Liver (tissue), 9 donors: ENCODE results near the gene ACVR1C. TPM values are rescaled to one million over a fixed set of nuclear protein-coding genes. Genes with fewer than 3 reads are reported as not detected.

ENCODE experiments used
- DNase-seq: peaks from one replicate; pipeline ENCODE4 v3.0.0-alpha.2; 2017; ENCODE audit warnings: low spot score
- H3K27ac ChIP-seq, 2 donors: one replicate each; pipeline ENCODE4 v1.7.0; 2013; ENCODE audit warnings: inconsistent platforms in 2 of 2, low read length in 2 of 2, control low read depth in 1 of 2, low read depth in 1 of 2, mild to moderate bottlenecking in 1 of 2
- H3K27me3 ChIP-seq, 4 donors: one replicate each; pipeline versions ENCODE4 v1.6.1 to v1.7.0; 2013; ENCODE audit warnings: low read length in 3 of 4, inconsistent platforms in 1 of 4, mild to moderate bottlenecking in 1 of 4, moderate library complexity in 1 of 4; ENCODE audit not compliant: control insufficient read depth in 4 of 4, insufficient read depth in 4 of 4
- H3K36me3 ChIP-seq, 4 donors: one replicate each; pipeline versions ENCODE4 v1.6.1 to v1.7.0; 2013; ENCODE audit warnings: low read length in 3 of 4, mild to moderate bottlenecking in 3 of 4, low read depth in 1 of 4, moderate library complexity in 1 of 4; ENCODE audit not compliant: control insufficient read depth in 4 of 4, insufficient read depth in 3 of 4
- H3K4me1 ChIP-seq, 4 donors: one replicate each; pipeline versions ENCODE4 v1.6.1 to v1.7.0; 2013; ENCODE audit warnings: low read length in 3 of 4, mild to moderate bottlenecking in 3 of 4, moderate library complexity in 1 of 4; ENCODE audit not compliant: control insufficient read depth in 4 of 4, insufficient read depth in 4 of 4
- H3K4me3 ChIP-seq, 3 donors: one replicate each; pipeline versions ENCODE4 v1.6.1 to v1.7.0; 2013; ENCODE audit warnings: low read length in 3 of 3, control low read depth in 1 of 3, low read depth in 1 of 3, mild to moderate bottlenecking in 1 of 3
- H3K9ac ChIP-seq, 2 donors: one replicate each; pipeline ENCODE4 v1.7.0; 2013; ENCODE audit warnings: low read length in 2 of 2, mild to moderate bottlenecking in 2 of 2, moderate library complexity in 2 of 2, control low read depth in 1 of 2, low read depth in 1 of 2
- H3K9me3 ChIP-seq, 4 donors: one replicate each; pipeline versions ENCODE4 v1.6.1 to v1.7.0; 2013; ENCODE audit warnings: low read length in 3 of 4; ENCODE audit not compliant: control insufficient read depth in 4 of 4
- ATF3 ChIP-seq: IDR thresholded peaks from 2 replicates; pipeline ENCODE4 v1.6.1; 2016; ENCODE audit warnings: antibody characterized with exemption
- CTCF ChIP-seq: fragments of 150-350 bp; IDR thresholded peaks from 2 replicates; pipeline ENCODE4 v1.5.1; 2017; ENCODE audit warnings: improper control_type of control experiment, low read depth, low read length; ENCODE audit not compliant: missing input control
- EGR1 ChIP-seq, 2 donors: IDR thresholded peaks; 2 replicates each; pipeline ENCODE4 v1.6.1; 2016 to 2018; ENCODE audit warnings: antibody characterized with exemption in 2 of 2, low read depth in 2 of 2
- FOXA2 ChIP-seq: IDR thresholded peaks from 2 replicates; pipeline ENCODE4 v1.6.1; 2016; ENCODE audit warnings: antibody characterized with exemption
- GABPA ChIP-seq, 2 donors: IDR thresholded peaks in 1 of 2; conservative IDR thresholded peaks in 1 of 2; 2 replicates each; pipeline ENCODE4 v1.6.1; 2016; ENCODE audit warnings: antibody characterized with exemption in 2 of 2, mild to moderate bottlenecking in 1 of 2, moderate library complexity in 1 of 2
- HNF4G ChIP-seq: IDR thresholded peaks from 2 replicates; pipeline ENCODE4 v1.6.1; 2016; ENCODE audit warnings: antibody characterized with exemption
- RAD21 ChIP-seq, 2 donors: IDR thresholded peaks; 2 replicates each; pipeline ENCODE4 v1.6.1; 2016; ENCODE audit warnings: antibody characterized with exemption in 2 of 2, mild to moderate bottlenecking in 2 of 2
- RXRA ChIP-seq, 2 donors: IDR thresholded peaks; 2 replicates each; pipeline ENCODE4 v1.6.1; 2017 to 2018; ENCODE audit warnings: antibody characterized with exemption in 2 of 2, mild to moderate bottlenecking in 1 of 2
- SP1 ChIP-seq: IDR thresholded peaks from 2 replicates; pipeline ENCODE4 v1.6.1; 2018; ENCODE audit warnings: antibody characterized with exemption, mild to moderate bottlenecking
- TAF1 ChIP-seq: conservative IDR thresholded peaks from 2 replicates; pipeline ENCODE4 v1.6.1; 2016; ENCODE audit warnings: antibody characterized with exemption, mild to moderate bottlenecking
- ZBTB33 ChIP-seq: IDR thresholded peaks from 2 replicates; pipeline ENCODE4 v1.6.1; 2016; ENCODE audit warnings: antibody characterized with exemption
- WGBS: extraction: QIAGEN DNeasy Blood & Tissue Kit; methylation state at CpG from one replicate; pipeline ENCODE4 v1.1.7; 2013; 5-methylcytosine and 5-hydroxymethylcytosine counted together
- polyA plus RNA-seq, 2 donors: library from polyadenylated mRNA; stranded (reverse) in 1 of 2; unstranded in 1 of 2; fragments of 200-250 nt in 1 of 2; fragments of >200 nt in 1 of 2; fragmentation: Nextera tagmentation in 1 of 2; extraction: Ambion mirVana in 1 of 2; gene quantifications; one replicate each; pipeline versions ENCODE4 v1.2.1 to v1.2.3, GENCODE V29; 2013 to 2015
- total RNA-seq, 2 donors: library from RNA; depleted of rRNA; stranded (reverse); fragments of >200 nt; gene quantifications; one replicate each; pipeline ENCODE4 v1.2.3, GENCODE V29; 2014
- donor health status: healthy.
- donor health status: healthy.
- donor health status: healthy.
- donor health status: healthy.
- donor health status: healthy.

Gene ACVR1C
- total and polyA plus RNA-seq, 4 donors, result 0.19 to 2.5 (median 0.73) TPM

GRCh38 chr2:157677941-157678340 is 49.3 kb upstream of the ACVR1C start:
- Histone ChIP-seq H3K9ac (no peak overlapping the region), H3K9me3 (no peaks in the 10 kb centered on the region), H3K4me1 (no peaks in the 10 kb centered on the region), H3K4me3 (no peak overlapping the region), H3K27me3 (no peaks in the 10 kb centered on the region), H3K36me3 (peaks cover 0 to 2% (median under 1%) of the 10 kb centered on the region in 4 donors), H3K27ac (no peak overlapping the region)
- no peak for DNase-seq
- TF ChIP-seq RXRA (IDR thresholded peaks at IDR 0.05), result no peak

GRCh38 chr2:157672129-157672528 is 43.5 kb upstream of the ACVR1C start:
- no peak for TF ChIP-seq ZBTB33
- TF ChIP-seq RXRA (IDR thresholded peaks at IDR 0.05), result no peak
- no peak for TF ChIP-seq FOXA2
- no peak for TF ChIP-seq EGR1 (IDR thresholded peaks at IDR 0.05; ENCODE audit: low read depth in 2 of 2)
- no peak for TF ChIP-seq RAD21 (IDR thresholded peaks at IDR 0.05)
- TF ChIP-seq GABPA (IDR thresholded peaks at IDR 0.05 in 1 of 2, conservative IDR thresholded peaks at IDR 0.05 in 1 of 2), result no peak
- TF ChIP-seq TAF1, result no peak
- no peak for TF ChIP-seq ATF3

GRCh38 chr2:157662401-157662800 is 33.7 kb upstream of the ACVR1C start:
- WGBS, result 89% methylated on average over 1 of the region's 1 CpG

More at GRCh38 chr2:157672129-157672528, 43.5 kb upstream of the ACVR1C start:
- no peak overlapping the region for H3K4me3 ChIP-seq
- no peaks in the 10 kb centered on the region for H3K27me3 ChIP-seq
- H3K9ac ChIP-seq, result no peak overlapping the region
- no peak for DNase-seq
- no peaks in the 10 kb centered on the region for H3K4me1 ChIP-seq
- no peaks in the 10 kb centered on the region for H3K9me3 ChIP-seq
- no peak overlapping the region for H3K27ac ChIP-seq
- WGBS, result 94% methylated on average over 10 of the region's 10 CpGs
- peaks cover 0 to 2% (median under 1%) of the 10 kb centered on the region in 4 donors for H3K36me3 ChIP-seq

GRCh38 chr2:157661776-157662175 is 33.1 kb upstream of the ACVR1C start:
- H3K9ac ChIP-seq, result no peak overlapping the region
- DNase-seq, result no peak
- H3K36me3 ChIP-seq, result no peaks in the 10 kb centered on the region
- TF ChIP-seq SP1 (no peak), EGR1 (IDR thresholded peaks at IDR 0.05; ENCODE audit: low read depth in 2 of 2) (no peak), CTCF (no peak)
- no peak overlapping the region for H3K27ac ChIP-seq
- H3K9me3 ChIP-seq, result no peaks in the 10 kb centered on the region
- WGBS, result 72% methylated on average over 4 of the region's 4 CpGs
- H3K4me3 ChIP-seq, result no peak overlapping the region
- no peaks in the 10 kb centered on the region for H3K27me3 ChIP-seq
- H3K4me1 ChIP-seq, result no peaks in the 10 kb centered on the region

More at GRCh38 chr2:157662401-157662800, 33.7 kb upstream of the ACVR1C start:
- Histone ChIP-seq H3K9ac (no peak overlapping the region), H3K27ac (no peak overlapping the region), H3K27me3 (no peaks in the 10 kb centered on the region), H3K4me1 (no peaks in the 10 kb centered on the region), H3K9me3 (no peaks in the 10 kb centered on the region), H3K36me3 (no peaks in the 10 kb centered on the region), H3K4me3 (no peak overlapping the region)
- no peak for DNase-seq
- TF ChIP-seq HNF4G (no peak), TAF1 (no peak), SP1 (no peak), GABPA (IDR thresholded peaks at IDR 0.05 in 1 of 2, conservative IDR thresholded peaks at IDR 0.05 in 1 of 2) (no peak)
